HepG2 (cell line): Measurements from ENCODE around the gene HOXA9.

Source experiments
- EZH2 ChIP-seq: conservative IDR thresholded peaks from 2 replicates; pipeline ENCODE4 v1.6.1; 2012; ENCODE audit warnings: mild to moderate bottlenecking, low read depth, low read length, moderate library complexity
- FOXM1 ChIP-seq: sonication (generic); formaldehyde crosslinking; IDR thresholded peaks from 2 replicates; pipeline ENCODE4 v1.5.0; 2020; ENCODE audit warnings: missing genetic modification reagents
- HDAC6 ChIP-seq: fragments of 200-600 bp; sonication (generic); IDR thresholded peaks from 2 replicates; pipeline ENCODE4 v1.7.0; 2017; ENCODE audit warnings: mild to moderate bottlenecking, antibody characterized with exemption, low read length, low read depth
- KLF15 ChIP-seq: sonication (generic); formaldehyde crosslinking; IDR thresholded peaks from 2 replicates; pipeline ENCODE4 v1.8.1; 2023; ENCODE audit warnings: borderline replicate concordance, mild to moderate bottlenecking, inconsistent platforms, missing genetic modification reagents, mixed read lengths
- POLR2AphosphoS5 ChIP-seq: IDR thresholded peaks from 2 replicates; pipeline ENCODE4 v1.6.1; 2012; ENCODE audit warnings: low read depth, low read length
- SP2 ChIP-seq: sonication (generic); formaldehyde crosslinking; IDR thresholded peaks from 2 replicates; pipeline ENCODE4 v1.5.1; 2020; ENCODE audit warnings: mild to moderate bottlenecking, missing genetic modification reagents
- ZNF136 ChIP-seq: sonication (generic); formaldehyde crosslinking; IDR thresholded peaks from 2 replicates; pipeline ENCODE4 v1.8.1; 2022; ENCODE audit warnings: low read depth, mild to moderate bottlenecking, moderate library complexity, missing genetic modification reagents
- TF ChIP-seq, protein P1 (sequence below): IDR thresholded peaks from 2 replicates; pipeline ENCODE4 v1.6.1; 2016
- TF ChIP-seq, protein P2 (sequence below): sonication (generic); formaldehyde crosslinking; IDR thresholded peaks from 2 replicates; pipeline ENCODE4 v1.5.0; 2020; ENCODE audit warnings: mild to moderate bottlenecking, missing genetic modification reagents, moderate library complexity
- TF ChIP-seq, protein P3 (sequence below): IDR thresholded peaks from 2 replicates; pipeline ENCODE4 v1.6.1; 2016; ENCODE audit warnings: low read depth, missing genetic modification reagents, missing compliant biosample characterization
- TF ChIP-seq, protein P4 (sequence below): IDR thresholded peaks from 2 replicates; pipeline ENCODE4 v1.6.1; 2016; ENCODE audit warnings: missing compliant biosample characterization, missing genetic modification reagents, borderline replicate concordance

DNA sequence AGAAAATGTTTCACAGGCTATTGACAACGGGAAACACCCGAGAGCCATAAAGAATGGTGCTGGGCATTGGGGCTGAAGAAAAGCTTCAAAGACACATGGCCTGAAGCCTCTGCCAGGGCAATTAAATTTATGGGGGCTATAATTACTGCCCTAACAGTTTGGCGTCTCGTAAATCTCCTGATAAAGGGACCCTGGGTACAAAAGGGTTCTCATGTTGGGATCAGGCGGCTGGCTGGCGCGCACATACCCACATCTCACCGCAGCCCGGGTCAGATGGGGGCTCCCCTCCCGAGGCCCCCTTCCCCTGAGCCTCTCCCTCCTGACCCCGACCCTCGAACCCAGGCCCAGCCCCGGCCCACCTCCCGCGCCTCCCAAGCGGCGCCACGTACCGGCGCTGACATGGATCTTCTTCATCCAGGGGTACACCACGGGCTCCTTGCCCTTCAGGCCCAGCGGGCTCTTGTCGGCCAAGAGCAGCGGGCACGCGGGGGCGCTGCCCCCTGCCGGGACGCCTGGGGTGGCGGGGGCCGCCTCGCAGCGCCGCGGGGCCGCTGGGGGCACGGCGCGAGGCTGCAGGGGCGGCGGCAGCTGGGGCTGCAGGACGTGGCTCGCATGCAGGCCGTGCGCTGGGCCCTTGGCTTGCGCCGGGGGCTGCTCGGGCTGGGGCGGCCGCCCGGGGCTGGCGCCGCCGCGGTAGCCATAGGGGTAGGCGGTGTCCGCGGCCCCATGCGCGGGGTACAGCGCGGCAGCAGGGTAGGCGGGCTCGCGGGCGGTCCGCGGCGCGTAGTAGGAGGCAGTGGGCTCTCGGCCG is 35.4 kb downstream of the HOXA9 start:
- TF ChIP-seq, protein P1, sequence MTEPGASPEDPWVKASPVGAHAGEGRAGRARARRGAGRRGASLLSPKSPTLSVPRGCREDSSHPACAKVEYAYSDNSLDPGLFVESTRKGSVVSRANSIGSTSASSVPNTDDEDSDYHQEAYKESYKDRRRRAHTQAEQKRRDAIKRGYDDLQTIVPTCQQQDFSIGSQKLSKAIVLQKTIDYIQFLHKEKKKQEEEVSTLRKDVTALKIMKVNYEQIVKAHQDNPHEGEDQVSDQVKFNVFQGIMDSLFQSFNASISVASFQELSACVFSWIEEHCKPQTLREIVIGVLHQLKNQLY (CRISPR knock-in tag) = no peak
- TF ChIP-seq KLF15 (CRISPR knock-in tag) (no peak), HDAC6 (no peak), POLR2AphosphoS5 (no peak), ZNF136 (CRISPR knock-in tag) (no peak), SP2 (CRISPR knock-in tag) (no peak), EZH2 (no peak), FOXM1 (CRISPR knock-in tag) (no peak)
- TF ChIP-seq, protein P2, sequence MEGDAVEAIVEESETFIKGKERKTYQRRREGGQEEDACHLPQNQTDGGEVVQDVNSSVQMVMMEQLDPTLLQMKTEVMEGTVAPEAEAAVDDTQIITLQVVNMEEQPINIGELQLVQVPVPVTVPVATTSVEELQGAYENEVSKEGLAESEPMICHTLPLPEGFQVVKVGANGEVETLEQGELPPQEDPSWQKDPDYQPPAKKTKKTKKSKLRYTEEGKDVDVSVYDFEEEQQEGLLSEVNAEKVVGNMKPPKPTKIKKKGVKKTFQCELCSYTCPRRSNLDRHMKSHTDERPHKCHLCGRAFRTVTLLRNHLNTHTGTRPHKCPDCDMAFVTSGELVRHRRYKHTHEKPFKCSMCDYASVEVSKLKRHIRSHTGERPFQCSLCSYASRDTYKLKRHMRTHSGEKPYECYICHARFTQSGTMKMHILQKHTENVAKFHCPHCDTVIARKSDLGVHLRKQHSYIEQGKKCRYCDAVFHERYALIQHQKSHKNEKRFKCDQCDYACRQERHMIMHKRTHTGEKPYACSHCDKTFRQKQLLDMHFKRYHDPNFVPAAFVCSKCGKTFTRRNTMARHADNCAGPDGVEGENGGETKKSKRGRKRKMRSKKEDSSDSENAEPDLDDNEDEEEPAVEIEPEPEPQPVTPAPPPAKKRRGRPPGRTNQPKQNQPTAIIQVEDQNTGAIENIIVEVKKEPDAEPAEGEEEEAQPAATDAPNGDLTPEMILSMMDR (CRISPR knock-in tag) = peak; percentile 68
- TF ChIP-seq, protein P3, sequence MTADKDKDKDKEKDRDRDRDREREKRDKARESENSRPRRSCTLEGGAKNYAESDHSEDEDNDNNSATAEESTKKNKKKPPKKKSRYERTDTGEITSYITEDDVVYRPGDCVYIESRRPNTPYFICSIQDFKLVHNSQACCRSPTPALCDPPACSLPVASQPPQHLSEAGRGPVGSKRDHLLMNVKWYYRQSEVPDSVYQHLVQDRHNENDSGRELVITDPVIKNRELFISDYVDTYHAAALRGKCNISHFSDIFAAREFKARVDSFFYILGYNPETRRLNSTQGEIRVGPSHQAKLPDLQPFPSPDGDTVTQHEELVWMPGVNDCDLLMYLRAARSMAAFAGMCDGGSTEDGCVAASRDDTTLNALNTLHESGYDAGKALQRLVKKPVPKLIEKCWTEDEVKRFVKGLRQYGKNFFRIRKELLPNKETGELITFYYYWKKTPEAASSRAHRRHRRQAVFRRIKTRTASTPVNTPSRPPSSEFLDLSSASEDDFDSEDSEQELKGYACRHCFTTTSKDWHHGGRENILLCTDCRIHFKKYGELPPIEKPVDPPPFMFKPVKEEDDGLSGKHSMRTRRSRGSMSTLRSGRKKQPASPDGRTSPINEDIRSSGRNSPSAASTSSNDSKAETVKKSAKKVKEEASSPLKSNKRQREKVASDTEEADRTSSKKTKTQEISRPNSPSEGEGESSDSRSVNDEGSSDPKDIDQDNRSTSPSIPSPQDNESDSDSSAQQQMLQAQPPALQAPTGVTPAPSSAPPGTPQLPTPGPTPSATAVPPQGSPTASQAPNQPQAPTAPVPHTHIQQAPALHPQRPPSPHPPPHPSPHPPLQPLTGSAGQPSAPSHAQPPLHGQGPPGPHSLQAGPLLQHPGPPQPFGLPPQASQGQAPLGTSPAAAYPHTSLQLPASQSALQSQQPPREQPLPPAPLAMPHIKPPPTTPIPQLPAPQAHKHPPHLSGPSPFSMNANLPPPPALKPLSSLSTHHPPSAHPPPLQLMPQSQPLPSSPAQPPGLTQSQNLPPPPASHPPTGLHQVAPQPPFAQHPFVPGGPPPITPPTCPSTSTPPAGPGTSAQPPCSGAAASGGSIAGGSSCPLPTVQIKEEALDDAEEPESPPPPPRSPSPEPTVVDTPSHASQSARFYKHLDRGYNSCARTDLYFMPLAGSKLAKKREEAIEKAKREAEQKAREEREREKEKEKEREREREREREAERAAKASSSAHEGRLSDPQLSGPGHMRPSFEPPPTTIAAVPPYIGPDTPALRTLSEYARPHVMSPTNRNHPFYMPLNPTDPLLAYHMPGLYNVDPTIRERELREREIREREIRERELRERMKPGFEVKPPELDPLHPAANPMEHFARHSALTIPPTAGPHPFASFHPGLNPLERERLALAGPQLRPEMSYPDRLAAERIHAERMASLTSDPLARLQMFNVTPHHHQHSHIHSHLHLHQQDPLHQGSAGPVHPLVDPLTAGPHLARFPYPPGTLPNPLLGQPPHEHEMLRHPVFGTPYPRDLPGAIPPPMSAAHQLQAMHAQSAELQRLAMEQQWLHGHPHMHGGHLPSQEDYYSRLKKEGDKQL (CRISPR knock-in tag) = no peak
- TF ChIP-seq, protein P4, sequence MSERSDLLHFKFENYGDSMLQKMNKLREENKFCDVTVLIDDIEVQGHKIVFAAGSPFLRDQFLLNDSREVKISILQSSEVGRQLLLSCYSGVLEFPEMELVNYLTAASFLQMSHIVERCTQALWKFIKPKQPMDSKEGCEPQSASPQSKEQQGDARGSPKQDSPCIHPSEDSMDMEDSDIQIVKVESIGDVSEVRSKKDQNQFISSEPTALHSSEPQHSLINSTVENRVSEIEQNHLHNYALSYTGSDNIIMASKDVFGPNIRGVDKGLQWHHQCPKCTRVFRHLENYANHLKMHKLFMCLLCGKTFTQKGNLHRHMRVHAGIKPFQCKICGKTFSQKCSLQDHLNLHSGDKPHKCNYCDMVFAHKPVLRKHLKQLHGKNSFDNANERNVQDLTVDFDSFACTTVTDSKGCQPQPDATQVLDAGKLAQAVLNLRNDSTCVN (CRISPR knock-in tag) = no peak
